G401 (cell line): ENCODE results near the gene NUP188. TPM values are rescaled to one million over a fixed set of nuclear protein-coding genes. Genes with fewer than 3 reads are reported as not detected.
A peak's percentile ranks its signal among the peaks of the same experiment; 100 is the strongest.
"Not testable (repeated sequence)": the region's sequence is repeated elsewhere in the genome, so short reads cannot be mapped to it uniquely, and the experiment has no call there.

Experiments
- DNase-seq: peaks from one replicate; pipeline ENCODE4 v3.0.0-alpha.2; 2015; ENCODE audit warnings: low spot score
- in situ Hi-C: cut with HindIII; loops from 2 replicates; pipeline ENCODE4 v1.10.0; 2016; ENCODE audit warnings: low sequenced_read_pairs, mixed read lengths
- total RNA-seq: library from RNA; depleted of rRNA; stranded (reverse); fragments of >200 nt; shearing (Covaris generic); gene quantifications from 2 replicates; pipeline ENCODE4 v1.2.3, GENCODE V29; 2014

Gene NUP188
- total RNA-seq, 1 experiment from 2014 or later: 68.6 TPM

- in situ Hi-C loops: no loop called here
- DNase-seq: peak; percentile 38
These were observed 66.6 kb downstream of the NUP188 start for GRCh38 chr9:129014124-129014523.

DNA sequence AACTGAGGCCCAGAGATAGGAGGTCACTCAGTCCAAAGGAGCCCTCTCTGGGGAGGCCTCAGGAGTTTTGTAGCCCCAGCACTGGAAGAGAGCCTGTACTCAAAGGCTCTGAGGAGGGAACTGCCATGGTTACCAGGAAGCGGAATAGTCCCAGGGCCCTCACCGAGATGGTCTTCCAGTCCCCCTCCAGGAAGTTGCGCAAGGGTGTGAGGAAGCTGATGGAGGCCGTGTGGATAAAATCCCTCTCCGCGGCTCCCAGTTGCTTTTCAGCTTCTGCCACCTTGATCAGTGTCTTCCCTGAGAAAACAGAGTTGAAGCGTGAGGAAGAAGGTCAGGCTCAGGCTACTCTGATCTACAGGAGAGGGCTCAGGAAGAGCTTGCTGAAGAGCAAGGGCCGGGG, 67.1 kb downstream of the NUP188 start:
- in situ Hi-C loops: no loop called here
- DNase-seq: no peak

DNA sequence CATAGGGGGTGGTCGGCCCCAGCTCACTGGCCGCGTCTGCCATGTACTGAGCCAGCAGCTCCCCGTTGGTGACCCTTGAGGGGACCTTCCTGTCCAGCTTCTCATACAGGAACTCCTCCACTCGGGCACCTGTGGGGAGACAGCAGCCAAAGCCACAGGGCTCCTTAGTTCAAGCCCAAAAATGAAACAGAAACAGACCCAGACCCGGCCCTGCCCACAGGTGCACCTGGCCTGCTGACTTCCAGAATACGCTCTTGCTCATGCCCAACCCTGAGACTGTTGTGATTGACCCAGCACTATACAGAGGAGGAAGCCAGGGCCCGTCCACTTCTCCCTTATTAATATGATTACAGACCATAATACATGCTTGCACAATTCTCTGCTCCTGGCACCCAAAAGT, 73.6 kb downstream of the NUP188 start:
- peak; percentile 82 for DNase-seq

GRCh38 chr9:129022037-129022436, 74.5 kb downstream of the NUP188 start:
- no peak for DNase-seq
- in situ Hi-C loops: no loop called here

More for the DNA sequence above, 73.6 kb downstream of the NUP188 start:
- in situ Hi-C loops: no loop called here

DNA sequence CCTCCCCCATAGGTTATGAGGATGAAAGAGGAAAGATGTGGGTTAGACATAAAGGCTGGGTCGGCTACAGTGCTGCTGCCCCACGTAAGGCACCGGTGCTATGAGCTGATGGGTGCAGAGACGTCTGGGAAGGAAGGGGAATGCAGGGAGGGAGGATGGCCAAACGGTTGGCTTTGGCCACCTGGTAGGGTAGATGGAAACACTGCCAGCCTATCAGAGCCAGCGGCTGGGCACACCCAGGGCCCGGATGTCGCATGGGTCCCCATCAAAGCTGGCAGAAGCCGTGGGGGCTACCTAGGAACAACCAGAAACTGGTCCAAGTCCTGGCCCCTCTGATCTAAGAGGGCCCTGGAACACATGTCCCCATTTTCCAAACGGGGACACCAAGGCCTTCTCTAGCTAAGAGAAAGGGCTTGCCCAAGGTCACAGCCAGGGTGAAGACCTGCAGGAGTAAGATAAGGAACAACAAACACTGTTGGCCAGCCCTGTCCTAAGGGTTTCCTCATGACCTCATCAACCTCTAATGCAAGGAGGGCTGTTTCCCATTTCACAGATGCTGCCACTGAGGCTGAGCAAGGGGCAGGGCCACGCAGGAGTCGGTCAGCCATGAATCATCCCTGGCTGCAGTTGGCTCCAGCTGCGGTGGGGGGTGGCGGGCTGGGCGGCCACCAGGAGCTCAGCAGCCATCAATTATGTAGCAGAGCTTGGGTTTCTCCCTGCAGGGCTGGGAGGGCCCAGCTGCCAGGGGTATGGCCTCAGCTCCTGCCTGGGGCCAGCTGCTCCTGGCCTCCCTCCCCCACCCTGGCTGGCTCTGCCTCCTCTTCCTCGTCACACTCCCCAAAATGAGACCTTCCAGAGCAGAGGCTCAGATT, 75.8 kb downstream of the NUP188 start:
- in situ Hi-C loops: no loop called here
- peak; percentile 28 for DNase-seq

- in situ Hi-C loops: no loop called here
- peak; percentile 50 for DNase-seq
These were observed 76.4 kb downstream of the NUP188 start for GRCh38 chr9:129023908-129024233.

- in situ Hi-C loops: no loop called here
- peak; percentile 25 for DNase-seq
These were observed 79.1 kb downstream of the NUP188 start for GRCh38 chr9:129026442-129027223.

DNA sequence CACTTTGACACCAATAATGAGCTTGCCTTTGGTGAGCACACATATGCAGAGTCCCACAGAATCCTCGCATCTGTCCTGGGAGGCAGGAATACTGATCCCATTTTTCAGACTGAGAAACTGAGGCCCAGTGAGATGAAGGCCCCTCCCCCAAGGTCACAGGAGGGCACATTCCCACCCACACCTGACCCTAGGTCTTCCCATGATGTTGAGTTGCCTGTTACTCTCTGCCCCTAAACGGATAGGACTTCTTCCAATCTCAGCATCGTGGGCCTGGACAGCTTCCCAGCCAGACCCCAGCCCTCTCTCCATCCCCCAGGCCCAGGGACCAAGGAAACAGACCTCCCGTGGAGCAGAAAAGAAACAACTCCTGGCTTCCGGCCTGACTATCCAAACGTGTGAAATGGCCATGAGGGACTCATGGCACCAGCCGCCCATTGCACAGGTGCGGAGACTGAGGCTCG, 79.8 kb downstream of the NUP188 start:
- in situ Hi-C loops: no loop called here
- no peak for DNase-seq

- in situ Hi-C loops: no loop called here
These were observed 80.2 kb downstream of the NUP188 start for GRCh38 chr9:129027685-129028191.

GRCh38 chr9:129028192-129028966, 80.9 kb downstream of the NUP188 start, which contains the start of gene SH3GLB2:
Gene SH3GLB2, minus strand, starts transcription at chr9:129028331. Its CDS starts 177 bp downstream, at chr9:129028154.
- peak; percentile 99 for DNase-seq
- in situ Hi-C loops: no loop called here

More at GRCh38 chr9:129027685-129028191, 80.2 kb downstream of the NUP188 start:
- no peak for DNase-seq

DNA sequence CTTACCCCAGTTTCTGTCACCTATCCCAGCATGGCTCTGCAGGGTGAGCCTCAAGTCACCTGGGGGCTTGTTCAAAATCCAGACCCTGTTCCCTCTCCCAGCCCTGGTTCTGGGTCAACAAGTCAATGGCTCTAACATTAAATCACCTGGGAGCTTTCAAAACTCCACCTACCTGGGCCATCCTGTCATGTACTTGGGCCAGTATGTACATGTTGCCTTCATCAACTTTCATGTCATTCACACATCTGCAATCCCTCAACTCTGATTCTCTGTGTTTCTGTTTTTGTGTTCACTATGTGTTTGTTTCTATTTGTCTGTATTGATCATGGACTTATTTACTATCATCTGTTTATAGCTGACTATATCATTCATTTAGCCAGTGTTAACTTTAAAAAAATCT, 82.7 kb downstream of the NUP188 start:
- in situ Hi-C loops: no loop called here
- no peak for DNase-seq

GRCh38 chr9:129031514-129031913, 84.0 kb downstream of the NUP188 start:
- in situ Hi-C loops: no loop called here
- DNase-seq: no peak

GRCh38 chr9:129032541-129033159, 85.2 kb downstream of the NUP188 start:
- in situ Hi-C loops: no loop called here
- no peak for DNase-seq

- in situ Hi-C loops: no loop called here
- no peak for DNase-seq
These were observed 85.7 kb downstream of the NUP188 start for GRCh38 chr9:129033216-129033615.

DNA sequence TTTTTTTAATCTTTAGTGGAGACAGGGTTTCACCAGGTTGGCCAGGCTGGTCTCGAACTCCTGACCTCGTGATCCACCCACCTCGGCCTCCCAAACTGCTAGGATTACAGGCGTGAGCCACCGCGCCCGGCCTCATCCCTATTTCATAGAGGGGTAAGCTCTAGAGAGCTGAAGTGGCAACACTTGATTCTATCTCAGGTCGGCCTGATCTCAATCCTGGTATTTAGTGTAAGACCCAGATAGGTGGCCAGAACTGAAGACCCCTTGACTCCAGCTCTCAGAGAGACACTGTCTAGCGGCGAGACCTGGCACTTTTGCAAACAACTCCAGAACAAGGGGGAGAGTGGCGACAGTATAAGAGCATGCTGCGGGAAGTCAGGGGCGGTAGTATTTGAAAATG, 88.3 kb downstream of the NUP188 start:
- DNase-seq, in situ Hi-C loops: not testable (repeated sequence)

- peak; percentile 100 for DNase-seq
- in situ Hi-C loops: no loop called here
These were observed 88.9 kb downstream of the NUP188 start, which contains the start of gene MIGA2 for GRCh38 chr9:129036241-129036922. Gene MIGA2, plus strand, starts transcription at chr9:129036626. Its CDS starts 3,969 bp downstream, at chr9:129040595.

GRCh38 chr9:129036923-129037766, 89.6 kb downstream of the NUP188 start:
- in situ Hi-C loops: no loop called here
- DNase-seq: no peak
